ENCODE results near the gene P2RY2. TPM values are rescaled to one million over a fixed set of nuclear protein-coding genes. Genes with fewer than 3 reads are reported as not detected.

Gene P2RY2
- total and polyA plus RNA-seq, 4 donors, result 1.8 to 3.7 (median 2.2) TPM

DNA sequence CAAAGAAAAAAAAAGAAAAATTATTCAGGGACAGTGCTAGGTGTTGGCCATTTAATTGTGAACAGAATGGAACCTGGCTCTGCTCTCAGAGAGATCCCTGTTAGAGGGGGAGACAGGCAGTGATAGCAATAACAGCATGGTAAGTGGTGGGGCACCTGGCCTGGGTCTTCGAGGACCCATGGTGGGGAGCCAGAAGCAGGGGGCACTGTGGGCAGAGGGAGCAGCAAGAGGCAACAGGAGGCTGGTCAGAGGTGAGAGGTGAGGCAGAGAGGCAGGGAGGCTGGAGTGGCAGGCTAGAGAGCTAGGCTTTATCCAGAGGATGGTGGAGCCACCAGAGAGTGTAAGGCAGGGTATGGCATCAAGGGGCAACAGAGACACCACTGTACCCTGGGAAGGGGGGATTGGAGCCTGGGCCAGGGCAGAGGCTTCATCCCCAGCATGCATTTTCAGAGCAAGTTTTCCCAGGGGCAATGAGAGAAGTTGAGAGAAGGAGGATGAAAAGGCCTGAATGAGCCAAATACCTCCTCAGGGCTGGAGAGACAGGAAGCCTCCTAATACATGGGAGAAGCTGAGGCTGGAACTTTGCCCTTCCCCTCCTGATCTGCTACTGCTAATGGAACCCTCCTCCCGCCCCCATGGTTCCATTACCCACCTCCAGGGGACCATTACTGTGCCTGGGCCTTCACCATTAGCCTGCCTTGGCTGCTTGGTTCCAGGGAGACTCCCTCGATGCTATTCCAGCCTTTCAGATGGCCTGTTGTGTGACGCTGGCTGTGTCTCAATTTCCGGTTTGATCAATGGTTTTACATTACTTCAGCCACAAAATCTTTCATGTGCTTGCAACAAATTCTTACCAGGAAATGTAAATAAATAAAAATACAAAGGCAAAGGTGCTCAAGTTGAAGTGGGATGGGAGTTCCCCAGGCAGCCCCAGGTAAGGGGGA is 2.6 kb upstream of the P2RY2 start:
- no peak overlapping the region for H3K27ac ChIP-seq (ENCODE audit: low read depth in 1 of 2, low read length in 2 of 2)
- no peak for DNase-seq (ENCODE audit: low spot score)
- H3K4me3 ChIP-seq (ENCODE audit: low read depth in 1 of 3, low read length in 3 of 3), result no peak overlapping the region
- no peak overlapping the region for H3K9ac ChIP-seq (ENCODE audit: low read depth in 1 of 2, low read length in 2 of 2)
- no peak for TF ChIP-seq SP1 (IDR thresholded peaks at IDR 0.05)
- TF ChIP-seq, protein P1, sequence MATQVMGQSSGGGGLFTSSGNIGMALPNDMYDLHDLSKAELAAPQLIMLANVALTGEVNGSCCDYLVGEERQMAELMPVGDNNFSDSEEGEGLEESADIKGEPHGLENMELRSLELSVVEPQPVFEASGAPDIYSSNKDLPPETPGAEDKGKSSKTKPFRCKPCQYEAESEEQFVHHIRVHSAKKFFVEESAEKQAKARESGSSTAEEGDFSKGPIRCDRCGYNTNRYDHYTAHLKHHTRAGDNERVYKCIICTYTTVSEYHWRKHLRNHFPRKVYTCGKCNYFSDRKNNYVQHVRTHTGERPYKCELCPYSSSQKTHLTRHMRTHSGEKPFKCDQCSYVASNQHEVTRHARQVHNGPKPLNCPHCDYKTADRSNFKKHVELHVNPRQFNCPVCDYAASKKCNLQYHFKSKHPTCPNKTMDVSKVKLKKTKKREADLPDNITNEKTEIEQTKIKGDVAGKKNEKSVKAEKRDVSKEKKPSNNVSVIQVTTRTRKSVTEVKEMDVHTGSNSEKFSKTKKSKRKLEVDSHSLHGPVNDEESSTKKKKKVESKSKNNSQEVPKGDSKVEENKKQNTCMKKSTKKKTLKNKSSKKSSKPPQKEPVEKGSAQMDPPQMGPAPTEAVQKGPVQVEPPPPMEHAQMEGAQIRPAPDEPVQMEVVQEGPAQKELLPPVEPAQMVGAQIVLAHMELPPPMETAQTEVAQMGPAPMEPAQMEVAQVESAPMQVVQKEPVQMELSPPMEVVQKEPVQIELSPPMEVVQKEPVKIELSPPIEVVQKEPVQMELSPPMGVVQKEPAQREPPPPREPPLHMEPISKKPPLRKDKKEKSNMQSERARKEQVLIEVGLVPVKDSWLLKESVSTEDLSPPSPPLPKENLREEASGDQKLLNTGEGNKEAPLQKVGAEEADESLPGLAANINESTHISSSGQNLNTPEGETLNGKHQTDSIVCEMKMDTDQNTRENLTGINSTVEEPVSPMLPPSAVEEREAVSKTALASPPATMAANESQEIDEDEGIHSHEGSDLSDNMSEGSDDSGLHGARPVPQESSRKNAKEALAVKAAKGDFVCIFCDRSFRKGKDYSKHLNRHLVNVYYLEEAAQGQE (IDR thresholded peaks at IDR 0.05), result no peak
- TF ChIP-seq EGR1 (IDR thresholded peaks at IDR 0.05; ENCODE audit: low read depth in 2 of 2), result no peak
- TF ChIP-seq NR2F2 (IDR thresholded peaks at IDR 0.05), result no peak
- TF ChIP-seq, protein P2, sequence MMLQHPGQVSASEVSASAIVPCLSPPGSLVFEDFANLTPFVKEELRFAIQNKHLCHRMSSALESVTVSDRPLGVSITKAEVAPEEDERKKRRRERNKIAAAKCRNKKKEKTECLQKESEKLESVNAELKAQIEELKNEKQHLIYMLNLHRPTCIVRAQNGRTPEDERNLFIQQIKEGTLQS (IDR thresholded peaks at IDR 0.05), result no peak
- TF ChIP-seq GABPA (IDR thresholded peaks at IDR 0.05 in 1 of 2, conservative IDR thresholded peaks at IDR 0.05 in 1 of 2), result no peak
- TF ChIP-seq JUND (IDR thresholded peaks at IDR 0.05), result no peak
- no peaks in the 10 kb centered on the region for H3K36me3 ChIP-seq (ENCODE audit: control insufficient read depth in 4 of 4, insufficient read depth in 3 of 4, low read depth in 1 of 4, low read length in 3 of 4)
- H3K27me3 ChIP-seq (ENCODE audit: control insufficient read depth in 4 of 4, insufficient read depth in 4 of 4, low read length in 3 of 4), result no peaks in the 10 kb centered on the region
- WGBS, result 94% methylated on average over 5 of the region's 5 CpGs
- H3K4me1 ChIP-seq (ENCODE audit: control insufficient read depth in 4 of 4, insufficient read depth in 4 of 4, low read length in 3 of 4), result peaks cover 3 to 25% (median 20%) of the 10 kb centered on the region in 4 donors
- no peaks in the 10 kb centered on the region for H3K9me3 ChIP-seq (ENCODE audit: control insufficient read depth in 4 of 4, low read length in 3 of 4)

DNA sequence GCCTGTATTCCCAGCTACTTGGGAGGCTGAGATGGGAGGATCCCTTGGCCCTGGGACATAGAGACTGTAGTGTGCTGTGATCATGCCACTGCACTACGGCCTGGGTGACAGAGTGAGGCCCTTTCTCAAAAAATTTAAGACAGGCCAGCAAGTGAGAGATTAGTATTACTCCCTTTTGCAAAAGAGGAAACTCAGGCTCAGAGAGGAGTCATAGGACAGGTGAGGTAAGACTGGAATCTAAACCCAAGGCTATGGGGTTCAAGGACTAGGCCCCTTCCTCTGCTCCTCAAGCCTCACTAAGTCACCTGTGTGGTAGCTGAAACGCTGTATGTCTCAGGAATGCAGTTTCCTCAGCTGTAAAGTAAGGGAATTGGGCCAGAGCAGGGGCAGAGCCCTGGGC is 1.6 kb upstream of the P2RY2 start:
- DNase-seq (ENCODE audit: low spot score), result no peak
- TF ChIP-seq, protein P3, sequence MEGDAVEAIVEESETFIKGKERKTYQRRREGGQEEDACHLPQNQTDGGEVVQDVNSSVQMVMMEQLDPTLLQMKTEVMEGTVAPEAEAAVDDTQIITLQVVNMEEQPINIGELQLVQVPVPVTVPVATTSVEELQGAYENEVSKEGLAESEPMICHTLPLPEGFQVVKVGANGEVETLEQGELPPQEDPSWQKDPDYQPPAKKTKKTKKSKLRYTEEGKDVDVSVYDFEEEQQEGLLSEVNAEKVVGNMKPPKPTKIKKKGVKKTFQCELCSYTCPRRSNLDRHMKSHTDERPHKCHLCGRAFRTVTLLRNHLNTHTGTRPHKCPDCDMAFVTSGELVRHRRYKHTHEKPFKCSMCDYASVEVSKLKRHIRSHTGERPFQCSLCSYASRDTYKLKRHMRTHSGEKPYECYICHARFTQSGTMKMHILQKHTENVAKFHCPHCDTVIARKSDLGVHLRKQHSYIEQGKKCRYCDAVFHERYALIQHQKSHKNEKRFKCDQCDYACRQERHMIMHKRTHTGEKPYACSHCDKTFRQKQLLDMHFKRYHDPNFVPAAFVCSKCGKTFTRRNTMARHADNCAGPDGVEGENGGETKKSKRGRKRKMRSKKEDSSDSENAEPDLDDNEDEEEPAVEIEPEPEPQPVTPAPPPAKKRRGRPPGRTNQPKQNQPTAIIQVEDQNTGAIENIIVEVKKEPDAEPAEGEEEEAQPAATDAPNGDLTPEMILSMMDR (IDR thresholded peaks at IDR 0.05; ENCODE audit: low read depth, low read length, missing input control), result no peak
- TF ChIP-seq RAD21 (IDR thresholded peaks at IDR 0.05) (no peak), GABPA (IDR thresholded peaks at IDR 0.05 in 1 of 2, conservative IDR thresholded peaks at IDR 0.05 in 1 of 2) (no peak), TAF1 (conservative IDR thresholded peaks at IDR 0.05) (no peak), YY1 (IDR thresholded peaks at IDR 0.05) (no peak), HNF4G (IDR thresholded peaks at IDR 0.05) (no peak), FOXA2 (IDR thresholded peaks at IDR 0.05) (no peak), NR2F2 (IDR thresholded peaks at IDR 0.05) (no peak), RXRA (IDR thresholded peaks at IDR 0.05) (no peak), JUND (IDR thresholded peaks at IDR 0.05) (no peak), SP1 (IDR thresholded peaks at IDR 0.05) (no peak)
- TF ChIP-seq, protein P4, sequence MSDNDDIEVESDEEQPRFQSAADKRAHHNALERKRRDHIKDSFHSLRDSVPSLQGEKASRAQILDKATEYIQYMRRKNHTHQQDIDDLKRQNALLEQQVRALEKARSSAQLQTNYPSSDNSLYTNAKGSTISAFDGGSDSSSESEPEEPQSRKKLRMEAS (IDR thresholded peaks at IDR 0.05), result no peak
- TF ChIP-seq, protein P2 (IDR thresholded peaks at IDR 0.05), result no peak
- TF ChIP-seq, protein P1 (IDR thresholded peaks at IDR 0.05), result no peak
- TF ChIP-seq, protein P5, sequence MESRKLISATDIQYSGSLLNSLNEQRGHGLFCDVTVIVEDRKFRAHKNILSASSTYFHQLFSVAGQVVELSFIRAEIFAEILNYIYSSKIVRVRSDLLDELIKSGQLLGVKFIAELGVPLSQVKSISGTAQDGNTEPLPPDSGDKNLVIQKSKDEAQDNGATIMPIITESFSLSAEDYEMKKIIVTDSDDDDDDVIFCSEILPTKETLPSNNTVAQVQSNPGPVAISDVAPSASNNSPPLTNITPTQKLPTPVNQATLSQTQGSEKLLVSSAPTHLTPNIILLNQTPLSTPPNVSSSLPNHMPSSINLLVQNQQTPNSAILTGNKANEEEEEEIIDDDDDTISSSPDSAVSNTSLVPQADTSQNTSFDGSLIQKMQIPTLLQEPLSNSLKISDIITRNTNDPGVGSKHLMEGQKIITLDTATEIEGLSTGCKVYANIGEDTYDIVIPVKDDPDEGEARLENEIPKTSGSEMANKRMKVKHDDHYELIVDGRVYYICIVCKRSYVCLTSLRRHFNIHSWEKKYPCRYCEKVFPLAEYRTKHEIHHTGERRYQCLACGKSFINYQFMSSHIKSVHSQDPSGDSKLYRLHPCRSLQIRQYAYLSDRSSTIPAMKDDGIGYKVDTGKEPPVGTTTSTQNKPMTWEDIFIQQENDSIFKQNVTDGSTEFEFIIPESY (IDR thresholded peaks at IDR 0.05), result no peak
- H3K4me3 ChIP-seq (ENCODE audit: low read depth in 1 of 3, low read length in 3 of 3), result no peak overlapping the region
- H3K36me3 ChIP-seq (ENCODE audit: control insufficient read depth in 4 of 4, insufficient read depth in 3 of 4, low read depth in 1 of 4, low read length in 3 of 4), result no peaks in the 10 kb centered on the region
- 98% methylated on average over 2 of the region's 2 CpGs for WGBS
- peaks cover 3 to 28% (median 20%) of the 10 kb centered on the region in 4 donors for H3K4me1 ChIP-seq (ENCODE audit: control insufficient read depth in 4 of 4, insufficient read depth in 4 of 4, low read length in 3 of 4)
- H3K9me3 ChIP-seq (ENCODE audit: control insufficient read depth in 4 of 4, low read length in 3 of 4), result no peaks in the 10 kb centered on the region
- H3K9ac ChIP-seq (ENCODE audit: low read depth in 1 of 2, low read length in 2 of 2), result no peak overlapping the region
- no peaks in the 10 kb centered on the region for H3K27me3 ChIP-seq (ENCODE audit: control insufficient read depth in 4 of 4, insufficient read depth in 4 of 4, low read length in 3 of 4)
- no peak overlapping the region for H3K27ac ChIP-seq (ENCODE audit: low read depth in 1 of 2, low read length in 2 of 2)

All from liver (tissue), 9 donors.